H1 (cell line): Measurements from ENCODE around the gene ABCA5. TPM values are rescaled to one million over a fixed set of nuclear protein-coding genes. Genes with fewer than 3 reads are reported as not detected.

Experiments
- CTCF ChIA-PET: fragments of 300-600 bp; sonication (Branson Sonifier 250); formaldehyde crosslinking; loops from one replicate; lab custom pipeline; 2021; ENCODE audit not compliant: partially characterized antibody; lab: Charles Lee
- POLR2A ChIA-PET: fragments of 300-600 bp; sonication (Branson Sonifier 250); formaldehyde crosslinking; loops from one replicate; lab custom pipeline; 2021; ENCODE audit warnings: inconsistent platforms; ENCODE audit not compliant: partially characterized antibody; lab: Charles Lee
- DNase-seq, 2 experiments: peaks; one replicate each; pipeline versions ENCODE4 v3.0.0 to v3.0.0-alpha.2; 2010 to 2022; ENCODE audit warnings: low spot score in 2 of 2, low read depth in 1 of 2, mixed read lengths in 1 of 2
- FAIRE-seq: peaks from 2 replicates; lab custom pipeline; 2011; peaks lifted over from hg19 to GRCh38; lab: Jason Lieb, UNC
- H2AFZ ChIP-seq: 2 replicates; pipeline ENCODE4 v1.8.1; 2012; ENCODE audit warnings: low read length, inconsistent platforms
- H2AK5ac ChIP-seq: 2 replicates; pipeline ENCODE4 v1.6.1; 2013; ENCODE audit warnings: low read depth, low read length
- H2BK120ac ChIP-seq: replicated peaks from 2 replicates; pipeline ENCODE3; 2013; ENCODE audit warnings: low read depth, low read length, inconsistent platforms
- H2BK12ac ChIP-seq: 2 replicates; pipeline ENCODE4 v1.6.1; 2013; ENCODE audit warnings: low read depth, low read length
- H2BK15ac ChIP-seq: 2 replicates; pipeline ENCODE4 v1.6.1; 2013; ENCODE audit warnings: low read length
- H2BK20ac ChIP-seq: 2 replicates; pipeline ENCODE4 v1.6.1; 2013; ENCODE audit warnings: low read length
- H2BK5ac ChIP-seq: 2 replicates; pipeline ENCODE4 v1.6.1; 2013; ENCODE audit warnings: low read depth, low read length
- H3K14ac ChIP-seq: 2 replicates; pipeline ENCODE4 v1.6.1; 2013; ENCODE audit warnings: inconsistent platforms; ENCODE audit not compliant: insufficient read length
- H3K18ac ChIP-seq: 2 replicates; pipeline ENCODE4 v1.6.1; 2013; ENCODE audit warnings: low read length; ENCODE audit errors: extremely low read depth
- H3K23ac ChIP-seq: 2 replicates; pipeline ENCODE4 v1.6.1; 2013; ENCODE audit warnings: inconsistent platforms; ENCODE audit not compliant: insufficient read length
- H3K23me2 ChIP-seq: 2 replicates; pipeline ENCODE4 v1.6.1; 2013; ENCODE audit warnings: low read depth, low read length
- H3K27ac ChIP-seq: 2 replicates; pipeline ENCODE4 v1.6.1; 2011; ENCODE audit warnings: low read depth, low read length, inconsistent platforms
- H3K27me3 ChIP-seq, 4 experiments: replicated peaks in 1 of 4; 1 replicate in 1 of 4; 2 replicates in 3 of 4; pipeline versions ENCODE4 v1.6.1 to v1.8.1; 2011 to 2013; ENCODE audit warnings: low read length in 3 of 4, mild to moderate bottlenecking in 3 of 4, inconsistent platforms in 2 of 4, mixed read lengths in 2 of 4, moderate library complexity in 1 of 4; ENCODE audit not compliant: control insufficient read depth in 3 of 4, insufficient read depth in 3 of 4; ENCODE audit errors: extremely low read depth in 1 of 4
- H3K36me3 ChIP-seq, 4 experiments: 2 replicates each; pipeline versions ENCODE4 v1.6.1 to v1.8.1; 2011 to 2013; ENCODE audit warnings: mild to moderate bottlenecking in 4 of 4, low read length in 3 of 4, moderate library complexity in 2 of 4, control low read depth in 1 of 4, inconsistent platforms in 1 of 4; ENCODE audit not compliant: insufficient read depth in 4 of 4, control insufficient read depth in 2 of 4
- H3K4ac ChIP-seq: replicated peaks from 2 replicates; pipeline ENCODE3; 2013; ENCODE audit warnings: low read length, low read depth, mixed read lengths, inconsistent platforms; ENCODE audit not compliant: insufficient read length
- H3K4me1 ChIP-seq, 4 experiments: replicated peaks in 1 of 4; 1 replicate in 1 of 4; 2 replicates in 3 of 4; pipeline versions ENCODE4 v1.6.1 to v1.8.1; 2011 to 2013; ENCODE audit warnings: low read length in 3 of 4, inconsistent platforms in 2 of 4, mixed read lengths in 1 of 4; ENCODE audit not compliant: insufficient read depth in 4 of 4, control insufficient read depth in 3 of 4
- H3K4me2 ChIP-seq, 2 experiments: 2 replicates each; pipeline versions ENCODE4 v1.6.1 to v1.8.1; 2011 to 2013; ENCODE audit warnings: low read depth in 2 of 2, low read length in 2 of 2, control low read depth in 1 of 2, inconsistent platforms in 1 of 2, mild to moderate bottlenecking in 1 of 2; ENCODE audit not compliant: insufficient read depth in 1 of 2
- H3K4me3 ChIP-seq, 4 experiments: fragments of 200-600, 300-600 bp in 1 of 4; sonication (generic), shearing (Covaris generic), sonication (Bioruptor Twin) in 1 of 4; 2 replicates each; pipeline versions ENCODE4 v1.5.1 to v1.8.1; 2011 to 2016; ENCODE audit warnings: low read length in 4 of 4, low read depth in 3 of 4, control low read depth in 2 of 4, inconsistent platforms in 2 of 4, mild to moderate bottlenecking in 2 of 4, mixed read lengths in 1 of 4, moderate library complexity in 1 of 4; ENCODE audit not compliant: insufficient read depth in 2 of 4; ENCODE audit errors: extremely low read depth in 1 of 4
- H3K56ac ChIP-seq: replicated peaks from 2 replicates; pipeline ENCODE3; 2013; ENCODE audit warnings: low read depth, mild to moderate bottlenecking, mixed read lengths, low read length, inconsistent platforms; ENCODE audit not compliant: insufficient read length
- H3K79me1 ChIP-seq: 2 replicates; pipeline ENCODE4 v1.6.1; 2013; ENCODE audit warnings: low read depth, low read length, control low read depth
- H3K79me2 ChIP-seq, 2 experiments: 2 replicates each; pipeline versions ENCODE4 v1.6.1 to v1.8.1; 2012 to 2013; ENCODE audit warnings: low read length in 2 of 2, mild to moderate bottlenecking in 2 of 2, inconsistent platforms in 1 of 2; ENCODE audit not compliant: insufficient read depth in 2 of 2, control insufficient read depth in 1 of 2
- H3K9ac ChIP-seq, 4 experiments: replicated peaks in 1 of 4; 1 replicate in 1 of 4; 2 replicates in 3 of 4; pipeline versions ENCODE4 v1.6.1 to v1.8.1; 2011 to 2013; ENCODE audit warnings: low read depth in 3 of 4, low read length in 3 of 4, control low read depth in 2 of 4, mild to moderate bottlenecking in 2 of 4, moderate library complexity in 2 of 4, inconsistent platforms in 1 of 4; ENCODE audit errors: extremely low read depth in 1 of 4
- H3K9me3 ChIP-seq, 2 experiments: 2 replicates each; pipeline versions ENCODE4 v1.6.1 to v1.8.1; 2012 to 2013; ENCODE audit warnings: mild to moderate bottlenecking in 2 of 2, moderate library complexity in 2 of 2, control low read depth in 1 of 2, inconsistent platforms in 1 of 2, low read depth in 1 of 2, low read length in 1 of 2, mixed read lengths in 1 of 2; ENCODE audit not compliant: insufficient read depth in 2 of 2
- H4K20me1 ChIP-seq, 2 experiments: replicated peaks in 1 of 2; 2 replicates each; pipeline versions ENCODE3 to v1.8.1; 2011 to 2013; ENCODE audit warnings: inconsistent platforms in 2 of 2, low read length in 2 of 2, mild to moderate bottlenecking in 1 of 2; ENCODE audit not compliant: insufficient read depth in 2 of 2, control insufficient read depth in 1 of 2
- H4K5ac ChIP-seq: 2 replicates; pipeline ENCODE4 v1.6.1; 2013; ENCODE audit warnings: low read length, low read depth, mixed read lengths, inconsistent platforms; ENCODE audit not compliant: insufficient read length
- H4K8ac ChIP-seq: 2 replicates; pipeline ENCODE4 v1.8.0; 2013; ENCODE audit warnings: mild to moderate bottlenecking, moderate library complexity, low read length, inconsistent platforms; ENCODE audit not compliant: insufficient read depth; ENCODE audit errors: extremely low read depth
- H4K91ac ChIP-seq: replicated peaks from 2 replicates; pipeline ENCODE3; 2013; ENCODE audit warnings: low read length, mixed read lengths, inconsistent platforms; ENCODE audit not compliant: insufficient read length
- BCL11A ChIP-seq, 2 experiments: IDR thresholded peaks; one replicate each; pipeline ENCODE4 v1.6.1; 2011; ENCODE audit warnings: low read depth in 2 of 2, low read length in 2 of 2, mild to moderate bottlenecking in 2 of 2
- BRCA1 ChIP-seq: IDR thresholded peaks from 2 replicates; pipeline ENCODE4 v1.6.1; 2012; ENCODE audit warnings: low read depth, low read length, improper control_type of control experiment
- EGR1 ChIP-seq: IDR thresholded peaks from 2 replicates; pipeline ENCODE4 v1.6.1; 2011; ENCODE audit warnings: low read depth, low read length, borderline replicate concordance
- EP300 ChIP-seq, 2 experiments: IDR thresholded peaks; 1 replicate in 1 of 2; 2 replicates in 1 of 2; pipeline ENCODE4 v1.6.1; 2011 to 2012; ENCODE audit warnings: low read depth in 2 of 2, low read length in 2 of 2, mild to moderate bottlenecking in 2 of 2, borderline replicate concordance in 1 of 2, inconsistent platforms in 1 of 2, moderate library complexity in 1 of 2
- EZH2 ChIP-seq: fragments of 200-600 bp; sonication (generic); IDR thresholded peaks from 2 replicates; pipeline ENCODE4 v1.7.1; 2012; ENCODE audit warnings: low read depth, mild to moderate bottlenecking, moderate library complexity, low read length, inconsistent platforms; ENCODE audit not compliant: severe bottlenecking
- FOSL1 ChIP-seq: IDR thresholded peaks from 2 replicates; pipeline ENCODE4 v1.6.1; 2011; ENCODE audit warnings: mild to moderate bottlenecking, low read depth, low read length, moderate library complexity; ENCODE audit not compliant: insufficient read depth
- GTF2F1 ChIP-seq: IDR thresholded peaks from 2 replicates; pipeline ENCODE4 v1.6.1; 2012; ENCODE audit warnings: low read depth, low read length, improper control_type of control experiment, borderline replicate concordance
- HDAC2 ChIP-seq, 2 experiments: fragments of 300-600 bp in 1 of 2; sonication (generic) in 1 of 2; IDR thresholded peaks; 2 replicates each; pipeline ENCODE4 v1.6.1; 2011 to 2012; ENCODE audit warnings: low read depth in 2 of 2, low read length in 2 of 2, mild to moderate bottlenecking in 2 of 2, moderate library complexity in 2 of 2, borderline replicate concordance in 1 of 2, inconsistent platforms in 1 of 2
- JUND ChIP-seq: IDR thresholded peaks from 2 replicates; pipeline ENCODE4 v1.6.1; 2011; ENCODE audit warnings: mild to moderate bottlenecking, improper control_type of control experiment, low read length
- MAX ChIP-seq: IDR thresholded peaks from 2 replicates; pipeline ENCODE4 v1.6.1; 2012; ENCODE audit warnings: inconsistent platforms
- POLR2A ChIP-seq, 2 experiments: IDR thresholded peaks; 1 replicate in 1 of 2; 2 replicates in 1 of 2; pipeline ENCODE4 v1.6.1; 2011; ENCODE audit warnings: low read depth in 2 of 2, low read length in 2 of 2, mild to moderate bottlenecking in 2 of 2; ENCODE audit errors: control extremely low read depth in 1 of 2
- SIN3A ChIP-seq, 2 experiments: IDR thresholded peaks in 1 of 2; conservative IDR thresholded peaks in 1 of 2; 2 replicates each; pipeline ENCODE4 v1.6.1; 2011 to 2012; ENCODE audit warnings: low read length in 2 of 2, improper control_type of control experiment in 1 of 2, low read depth in 1 of 2, mild to moderate bottlenecking in 1 of 2
- SIRT6 ChIP-seq: IDR thresholded peaks from one replicate; pipeline ENCODE4 v1.7.1; 2012; ENCODE audit warnings: low read length, inconsistent platforms
- SRF ChIP-seq: IDR thresholded peaks from 2 replicates; pipeline ENCODE4 v1.6.1; 2011; ENCODE audit warnings: mild to moderate bottlenecking, low read depth, low read length, moderate library complexity
- TEAD4 ChIP-seq: IDR thresholded peaks from 2 replicates; pipeline ENCODE4 v1.6.1; 2012; ENCODE audit warnings: low read depth, low read length, inconsistent platforms, mixed read lengths
- WGBS, 2 experiments: shearing (Covaris generic) in 1 of 2; methylation state at CpG; one replicate each; pipeline versions ENCODE4 v1.1.6 to v1.1.7; 2013 to 2015; ENCODE audit warnings: low lambda C conversion rate in 2 of 2, mixed read lengths in 2 of 2, inconsistent platforms in 1 of 2, low coverage in 1 of 2, missing lambda C conversion rate in 1 of 2; ENCODE audit not compliant: insufficient replicate concordance in 2 of 2, insufficient coverage in 1 of 2, insufficient read length in 1 of 2; ENCODE audit errors: extremely low coverage in 1 of 2, missing lambda C conversion rate in 1 of 2; 5-methylcytosine and 5-hydroxymethylcytosine counted together
- polyA plus RNA-seq, 7 experiments: library from polyadenylated mRNA; depleted of rRNA in 3 of 7; stranded (reverse) in 5 of 7; unstranded in 2 of 7; fragments of >200 nt in 5 of 7; fragments of 200-250 nt in 2 of 7; gene quantifications; 1 replicate in 5 of 7; 2 replicates in 1 of 7; 4 replicates in 1 of 7; pipeline versions ENCODE4 v1.2.1 to v1.2.3, GENCODE V29; 2011 to 2013; ENCODE audit warnings: missing spikeins in 2 of 7, mixed read lengths in 2 of 7
- total RNA-seq: library from RNA; stranded (reverse); fragmentation: NEBNext Ultra II Directional; extraction: Animal tissue kit (Norgen Biotek cat#: 25700); gene quantifications from 2 replicates; pipeline ENCODE4 v1.2.1, GENCODE V29; 2021

The ABCA5 gene
- total and polyA plus RNA-seq, 2 of the 8 experiments (the other 6 are each of a cell fraction or from before 2014, with no cell fraction given) = 1.3 to 4.1 TPM

GRCh38 chr17:69236464-69236863, 90.5 kb downstream of the ABCA5 start:
- H3K18ac ChIP-seq = no peak overlapping the region
- FAIRE-seq (no peak), DNase-seq (no peak)
- TF ChIP-seq BCL11A (IDR thresholded peaks at IDR 0.05; ENCODE audit: low read depth in 2 of 2, low read length in 2 of 2) (no peak), SIRT6 (no peak), SRF (no peak), TEAD4 (no peak), JUND (no peak), EZH2 (no peak), MAX (no peak), GTF2F1 (no peak), HDAC2 (IDR thresholded peaks at IDR 0.05; ENCODE audit: borderline replicate concordance in 1 of 2, low read depth in 2 of 2, low read length in 2 of 2) (no peak), EP300 (IDR thresholded peaks at IDR 0.05; ENCODE audit: borderline replicate concordance in 1 of 2, low read depth in 2 of 2, low read length in 2 of 2) (no peak), POLR2A (IDR thresholded peaks at IDR 0.05; ENCODE audit: control extremely low read depth in 1 of 2, low read depth in 2 of 2, low read length in 2 of 2) (no peak), SIN3A (conservative IDR thresholded peaks at IDR 0.05 in 1 of 2, IDR thresholded peaks at IDR 0.05 in 1 of 2; ENCODE audit: low read depth in 1 of 2, low read length in 2 of 2) (no peak), EGR1 (no peak), FOSL1 (no peak), BRCA1 (no peak)
- H3K9me3 ChIP-seq = no peaks in the 10 kb centered on the region
- no peak overlapping the region for H2BK120ac ChIP-seq
- H2BK12ac ChIP-seq = no peak overlapping the region
- H2AK5ac ChIP-seq = no peak overlapping the region
- H3K4ac ChIP-seq = no peak overlapping the region
- H4K20me1 ChIP-seq = no peaks in the 10 kb centered on the region
- no peak overlapping the region for H3K4me3 ChIP-seq
- H3K14ac ChIP-seq = no peak overlapping the region
- no peak overlapping the region for H3K23ac ChIP-seq
- H3K36me3 ChIP-seq = no peaks in the 10 kb centered on the region
- H3K79me1 ChIP-seq = no peaks in the 10 kb centered on the region
- H3K27me3 ChIP-seq = no peaks in the 10 kb centered on the region
- no peaks in the 10 kb centered on the region for H3K79me2 ChIP-seq
- no peak overlapping the region for H4K5ac ChIP-seq
- no peak overlapping the region for H2AFZ ChIP-seq
- no peak overlapping the region for H4K8ac ChIP-seq
- H2BK20ac ChIP-seq = no peak overlapping the region
- H3K27ac ChIP-seq = no peak overlapping the region
- no peaks in the 10 kb centered on the region for H3K23me2 ChIP-seq
- H2BK5ac ChIP-seq = no peak overlapping the region
- no peaks in the 10 kb centered on the region for H3K4me1 ChIP-seq
- ChIA-PET POLR2A (no interaction called here), CTCF (interaction anchor here (0.7 to 3.6 kb wide), 13 partner anchors 13 to 464 kb away, joined by 3 to 37 read pairs (median 3); partner anchors contain the start of gene ABCA6)
- H3K4me2 ChIP-seq = no peak overlapping the region
- 87% methylated on average over 2 of the region's 2 CpGs; no CpG with 5 or more reads in 1 of the 2 experiments for WGBS, 2 experiments
- no peak overlapping the region for H2BK15ac ChIP-seq
- H3K56ac ChIP-seq = no peak overlapping the region
- H3K9ac ChIP-seq = no peak overlapping the region
- no peak overlapping the region for H4K91ac ChIP-seq
